Neuronal stem cell (in vitro differentiated cells): ENCODE results near the gene SYT15.

Source experiments
- DNase-seq: peaks from one replicate; pipeline ENCODE4 v3.0.0-alpha.2; 2013; ENCODE audit warnings: low spot score
- H2AFZ ChIP-seq: one replicate; pipeline ENCODE4 v1.6.1; 2013; ENCODE audit warnings: mild to moderate bottlenecking, low read length, inconsistent platforms
- H2AK5ac ChIP-seq: 2 replicates; pipeline ENCODE4 v1.6.1; 2013; ENCODE audit warnings: low read depth, mild to moderate bottlenecking, inconsistent platforms, low read length, moderate library complexity, mixed read lengths
- H2BK120ac ChIP-seq: 2 replicates; pipeline ENCODE4 v1.6.1; 2013; ENCODE audit warnings: low read depth, mild to moderate bottlenecking, inconsistent platforms, low read length, moderate library complexity, mixed read lengths
- H2BK12ac ChIP-seq: one replicate; pipeline ENCODE4 v1.6.1; 2013; ENCODE audit warnings: low read length, inconsistent platforms
- H2BK15ac ChIP-seq: 2 replicates; pipeline ENCODE4 v1.6.1; 2013; ENCODE audit warnings: mild to moderate bottlenecking, low read length, inconsistent platforms, mixed read lengths
- H2BK5ac ChIP-seq: one replicate; pipeline ENCODE4 v1.6.1; 2013; ENCODE audit warnings: inconsistent platforms, mild to moderate bottlenecking, low read length, moderate library complexity
- H3K14ac ChIP-seq: one replicate; pipeline ENCODE4 v1.6.1; 2013; ENCODE audit warnings: low read length, inconsistent platforms
- H3K18ac ChIP-seq: 2 replicates; pipeline ENCODE4 v1.6.1; 2013; ENCODE audit warnings: low read length, inconsistent platforms
- H3K23ac ChIP-seq: 2 replicates; pipeline ENCODE4 v1.6.1; 2013; ENCODE audit warnings: low read depth, mild to moderate bottlenecking, mixed read lengths, low read length, inconsistent platforms; ENCODE audit not compliant: poor library complexity
- H3K27ac ChIP-seq: replicated peaks from 3 replicates; pipeline ENCODE4 v1.5.1; 2013; ENCODE audit warnings: low read length, inconsistent platforms
- H3K27me3 ChIP-seq, 3 experiments: 2 replicates each; pipeline ENCODE4 v1.6.1; 2013; ENCODE audit warnings: low read length in 3 of 3, mild to moderate bottlenecking in 2 of 3, inconsistent platforms in 1 of 3, low read depth in 1 of 3, mixed read lengths in 1 of 3, moderate library complexity in 1 of 3; ENCODE audit not compliant: control insufficient read depth in 3 of 3, insufficient read depth in 3 of 3
- H3K36me3 ChIP-seq, 2 donors: replicated peaks in 1 of 2; 2 replicates each; pipeline ENCODE4 v1.6.1; 2013; ENCODE audit warnings: low read length in 2 of 2; ENCODE audit not compliant: control insufficient read depth in 2 of 2, insufficient read depth in 2 of 2
- H3K4ac ChIP-seq: 2 replicates; pipeline ENCODE4 v1.6.1; 2013; ENCODE audit warnings: inconsistent platforms, mild to moderate bottlenecking, low read length, moderate library complexity
- H3K4me1 ChIP-seq, 2 donors: 1 replicate in 1 of 2; 2 replicates in 1 of 2; pipeline ENCODE4 v1.6.1; 2013; ENCODE audit warnings: low read length in 2 of 2, low read depth in 1 of 2; ENCODE audit not compliant: control insufficient read depth in 2 of 2, insufficient read depth in 1 of 2
- H3K4me2 ChIP-seq: one replicate; pipeline ENCODE4 v1.6.1; 2013; ENCODE audit warnings: mild to moderate bottlenecking, low read length, inconsistent platforms; ENCODE audit not compliant: insufficient read depth, poor library complexity, severe bottlenecking
- H3K4me3 ChIP-seq, 2 donors: 2 replicates each; pipeline ENCODE4 v1.5.1; 2013; ENCODE audit warnings: low read length in 2 of 2, mild to moderate bottlenecking in 2 of 2, inconsistent platforms in 1 of 2, moderate library complexity in 1 of 2
- H3K79me1 ChIP-seq: one replicate; pipeline ENCODE4 v1.6.1; 2013; ENCODE audit warnings: low read depth, mild to moderate bottlenecking, inconsistent platforms, low read length, moderate library complexity
- H3K9ac ChIP-seq: one replicate; pipeline ENCODE4 v1.6.1; 2013; ENCODE audit warnings: mild to moderate bottlenecking, low read depth, low read length, inconsistent platforms; ENCODE audit not compliant: poor library complexity
- H3K9me3 ChIP-seq, 2 donors: replicated peaks in 1 of 2; 2 replicates each; pipeline versions ENCODE3 to v1.6.1; 2013; ENCODE audit warnings: low read length in 2 of 2, mild to moderate bottlenecking in 2 of 2, inconsistent platforms in 1 of 2, low read depth in 1 of 2, mixed read lengths in 1 of 2, moderate library complexity in 1 of 2; ENCODE audit not compliant: control insufficient read depth in 2 of 2, insufficient read depth in 1 of 2
- H4K8ac ChIP-seq: one replicate; pipeline ENCODE4 v1.6.1; 2013; ENCODE audit warnings: low read depth, mild to moderate bottlenecking, inconsistent platforms, low read length, moderate library complexity
- H4K91ac ChIP-seq: one replicate; pipeline ENCODE4 v1.6.1; 2013; ENCODE audit warnings: low read length, low read depth, mild to moderate bottlenecking, inconsistent platforms; ENCODE audit not compliant: poor library complexity
- WGBS, 2 donors: extraction: QIAGEN DNeasy Blood & Tissue Kit; methylation state at CpG; one replicate each; pipeline ENCODE4 v1.1.7; 2013; ENCODE audit warnings: missing lambda C conversion rate in 2 of 2, mixed read lengths in 1 of 2; ENCODE audit not compliant: insufficient read length in 2 of 2, insufficient replicate concordance in 1 of 2; ENCODE audit errors: extremely low coverage in 2 of 2; 5-methylcytosine and 5-hydroxymethylcytosine counted together

The SYT15 gene

DNA sequence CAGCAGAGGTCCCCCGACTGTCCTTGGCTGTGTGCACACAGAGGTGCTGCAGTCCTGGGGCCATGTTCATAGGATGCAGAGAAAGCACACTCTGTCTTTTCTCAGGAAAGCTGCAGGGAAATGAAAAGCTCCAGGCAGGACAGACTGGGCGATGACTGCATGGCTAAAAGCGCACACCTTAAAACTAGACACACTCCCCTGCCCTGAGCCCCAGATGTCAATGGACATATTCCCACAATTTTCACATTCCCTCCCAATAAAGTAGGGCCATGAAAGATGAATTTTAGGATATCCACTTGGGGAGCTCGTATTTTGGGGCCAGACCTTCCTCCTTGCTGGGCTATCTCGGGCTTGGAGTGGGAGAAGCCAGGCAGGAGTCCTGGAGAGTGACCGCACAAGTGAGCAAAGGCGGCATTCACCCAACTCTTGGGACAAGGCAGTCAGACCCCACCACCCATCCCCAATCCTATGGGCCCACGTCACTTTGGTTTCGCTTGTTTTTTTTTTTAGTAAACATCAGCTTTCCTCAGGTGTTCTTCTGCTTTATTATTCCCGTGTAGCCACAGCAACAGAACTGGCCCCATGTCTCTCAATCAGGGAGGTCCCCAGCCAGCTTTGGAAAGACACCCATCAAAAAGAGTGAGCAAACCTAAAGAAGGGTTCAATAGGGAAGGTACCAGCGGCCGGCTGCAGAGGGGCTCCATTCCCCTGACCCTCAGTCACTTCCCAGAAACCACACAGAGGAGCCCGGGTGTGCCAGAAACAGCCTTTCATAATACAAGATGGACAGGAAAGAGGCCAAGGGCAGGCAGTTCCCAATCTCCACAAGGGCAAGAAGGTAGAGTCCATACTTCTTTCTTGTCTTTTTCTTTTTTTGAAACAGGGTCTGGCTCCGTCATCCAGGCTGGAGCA, 35.2 kb upstream of the SYT15 start:
- Histone ChIP-seq H3K79me1 (no peaks in the 10 kb centered on the region), H2AFZ (no peak overlapping the region), H2BK120ac (no peak overlapping the region), H2BK12ac (no peak overlapping the region), H3K4me1 (peaks cover 0 to 23% of the 10 kb centered on the region in 2 donors), H3K14ac (peak overlapping the region; percentile 0), H3K36me3 (no peaks in the 10 kb centered on the region), H3K18ac (peak overlapping the region; percentile 13), H3K27ac (no peak overlapping the region), H3K4me3 (no peak overlapping the region), H4K8ac (no peak overlapping the region), H3K9me3 (no peaks in the 10 kb centered on the region), H3K23ac (no peak overlapping the region), H3K9ac (no peak overlapping the region), H2BK15ac (no peak overlapping the region), H2BK5ac (no peak overlapping the region), H3K4me2 (no peak overlapping the region), H4K91ac (no peak overlapping the region), H3K27me3 (peaks cover 0 to 74% (median 0%) of the 10 kb centered on the region in 3 experiments), H3K4ac (no peak overlapping the region), H2AK5ac (no peak overlapping the region)
- no CpG with 5 or more reads among the region's 14 CpGs for WGBS, 2 donors
- no peak for DNase-seq

DNA sequence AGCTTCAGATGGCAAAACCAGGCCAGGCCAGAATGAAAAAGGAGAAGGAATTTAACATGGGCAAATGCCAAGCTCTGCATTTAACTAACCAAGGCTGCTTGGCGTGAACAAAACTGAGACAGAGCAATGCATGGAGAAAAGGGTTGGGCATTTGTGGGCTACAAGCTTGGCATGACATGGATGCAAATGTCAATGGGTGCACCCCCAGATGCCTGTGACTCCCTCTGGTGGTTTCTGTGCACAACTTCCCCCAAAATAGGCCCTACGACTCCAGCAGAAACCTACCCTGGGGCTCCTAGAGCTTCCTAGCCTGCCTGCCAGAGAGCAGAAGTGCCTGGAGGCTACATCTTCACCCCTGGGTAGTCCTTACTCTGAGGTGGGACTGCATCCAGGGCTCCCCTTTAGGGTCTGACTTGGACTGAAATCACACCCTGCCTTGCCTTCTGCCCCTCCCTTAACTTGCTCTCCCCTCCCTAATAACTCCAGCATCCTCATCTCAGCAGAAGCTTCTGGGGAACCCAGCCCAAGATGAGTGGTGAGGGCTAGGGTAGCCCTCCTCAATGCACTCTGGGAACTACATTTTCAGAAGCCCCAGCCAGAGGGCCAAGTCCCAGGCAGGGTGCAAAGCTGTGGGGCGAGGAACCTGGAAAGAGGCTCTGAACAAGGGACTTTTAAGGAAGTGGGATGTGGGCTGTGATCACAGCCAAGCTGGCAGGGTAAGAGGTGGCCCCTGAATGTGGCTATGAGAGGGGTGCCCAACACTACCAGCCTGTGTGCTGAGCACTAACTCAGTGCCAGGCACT, 33.7 kb upstream of the SYT15 start:
- Histone ChIP-seq H3K9me3 (no peaks in the 10 kb centered on the region), H3K9ac (no peak overlapping the region), H3K27me3 (peaks cover 0 to 67% (median 0%) of the 10 kb centered on the region in 3 experiments), H2BK12ac (no peak overlapping the region), H3K4me3 (no peak overlapping the region), H2BK5ac (no peak overlapping the region), H2BK120ac (no peak overlapping the region), H3K36me3 (peaks cover 0 to 5% of the 10 kb centered on the region in 2 donors), H3K18ac (no peak overlapping the region), H3K27ac (no peak overlapping the region), H2AK5ac (no peak overlapping the region), H3K4ac (no peak overlapping the region), H4K91ac (no peak overlapping the region), H3K4me2 (no peak overlapping the region), H3K14ac (no peak overlapping the region), H3K79me1 (peaks cover 2% of the 10 kb centered on the region), H2AFZ (no peak overlapping the region), H2BK15ac (no peak overlapping the region), H3K4me1 (peaks cover 0 to 23% of the 10 kb centered on the region in 2 donors), H4K8ac (no peak overlapping the region), H3K23ac (no peak overlapping the region)
- no peak for DNase-seq
- no CpG with 5 or more reads among the region's 3 CpGs for WGBS, 2 donors

DNA sequence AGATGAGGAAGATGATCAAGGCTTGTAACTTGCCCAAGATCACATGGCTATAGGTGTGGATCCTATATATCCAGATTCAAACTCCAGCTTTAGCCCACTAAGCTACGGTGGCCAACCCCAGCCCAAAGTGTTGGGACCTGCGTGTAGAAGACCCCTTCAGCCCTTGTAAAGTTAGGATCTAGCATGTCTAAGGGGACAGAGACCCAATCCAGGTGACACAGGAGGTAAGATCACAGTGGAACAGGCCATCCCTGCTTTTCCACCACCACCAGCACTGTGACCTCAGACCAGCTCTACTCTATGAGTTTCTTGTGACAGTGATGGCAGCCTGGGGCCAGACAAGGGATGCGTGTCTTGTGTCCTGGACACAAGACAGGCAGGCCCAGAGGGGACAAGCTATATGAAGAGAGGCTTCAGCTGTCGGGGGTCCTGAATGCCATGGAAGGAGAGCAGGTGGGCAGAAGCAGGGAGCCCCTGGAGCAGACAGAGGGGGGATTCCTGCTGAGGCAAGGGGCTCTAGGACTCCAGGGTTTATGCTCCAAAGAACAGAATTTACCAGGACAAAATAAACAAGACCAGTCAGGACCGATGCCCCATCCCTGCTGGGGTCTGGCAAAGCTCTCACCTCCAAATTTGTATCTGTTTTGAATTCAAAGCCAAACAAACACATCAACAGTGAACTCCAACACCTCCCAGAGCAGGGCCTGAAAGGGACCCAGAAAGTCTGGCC, 32.9 kb upstream of the SYT15 start:
- Histone ChIP-seq H3K18ac (no peak overlapping the region), H3K4ac (no peak overlapping the region)
- WGBS, 2 donors, result no CpG with 5 or more reads among the region's 5 CpGs

More for the DNA sequence above, 32.9 kb upstream of the SYT15 start:
- H4K8ac ChIP-seq, result no peak overlapping the region
- H2BK120ac ChIP-seq, result no peak overlapping the region
- no peak overlapping the region for H2AK5ac ChIP-seq
- no peak overlapping the region for H3K23ac ChIP-seq
- no peak for DNase-seq
- H2AFZ ChIP-seq, result no peak overlapping the region
- no peaks in the 10 kb centered on the region for H3K9me3 ChIP-seq
- no peak overlapping the region for H2BK12ac ChIP-seq
- no peak overlapping the region for H2BK15ac ChIP-seq
- H3K36me3 ChIP-seq, result peaks cover 0 to 6% of the 10 kb centered on the region in 2 donors
- H3K4me1 ChIP-seq, result peaks cover 0 to 20% of the 10 kb centered on the region in 2 donors
- no peak overlapping the region for H3K27ac ChIP-seq
- H2BK5ac ChIP-seq, result no peak overlapping the region
- H3K79me1 ChIP-seq, result peaks cover 2% of the 10 kb centered on the region
- H3K9ac ChIP-seq, result no peak overlapping the region
- H4K91ac ChIP-seq, result no peak overlapping the region
- no peak overlapping the region for H3K4me2 ChIP-seq
- peak overlapping the region in 1 of 2 donors; percentile 2 for H3K4me3 ChIP-seq
- H3K27me3 ChIP-seq, result peaks cover 0 to 64% (median 0%) of the 10 kb centered on the region in 3 experiments
- peak overlapping the region; percentile 1 for H3K14ac ChIP-seq
